ENCODE data around the gene DYNC1LI2.

The DYNC1LI2 gene

DNA sequence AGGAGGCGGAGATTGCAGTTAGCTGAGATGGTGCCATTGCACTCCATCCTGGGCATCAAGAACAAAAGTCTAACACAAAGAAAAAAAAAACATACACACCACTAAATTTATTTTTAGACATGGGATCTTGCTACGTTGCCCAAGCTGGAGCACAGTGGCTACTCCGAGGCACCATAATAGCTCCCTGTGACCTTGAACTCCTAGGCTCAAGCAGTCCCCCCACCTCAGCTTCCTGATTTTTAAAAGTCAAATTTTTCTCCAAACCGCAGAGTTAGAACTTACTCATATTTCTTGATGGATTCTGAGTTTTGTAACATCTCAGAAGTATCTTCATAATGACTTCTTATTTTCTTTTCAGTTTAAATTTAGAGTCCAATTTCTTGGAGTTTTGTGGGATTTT is 58.3 kb downstream of the DYNC1LI2 start:
- Histone ChIP-seq H3K9me3 (no peaks in the 10 kb centered on the region), H3K27me3 (no peaks in the 10 kb centered on the region), H3K27ac (no peak overlapping the region), H3K4me3 (no peak overlapping the region), H3K4me1 (peaks cover 0 to 28% (median 14%) of the 10 kb centered on the region in 4 donors), H3K36me3 (no peaks in the 10 kb centered on the region)
- intact Hi-C loops (cut with DNase I; ENCODE audit: low total_unique reads), result no loop called here
- TF ChIP-seq CTCF (IDR thresholded peaks at IDR 0.05), result no peak
- no peak for DNase-seq

GRCh38 chr16:66692341-66692740 is 59.1 kb downstream of the DYNC1LI2 start:
- no peak overlapping the region for H3K4me3 ChIP-seq
- no peak for TF ChIP-seq CTCF (IDR thresholded peaks at IDR 0.05)
- H3K9me3 ChIP-seq, result no peaks in the 10 kb centered on the region
- no peak overlapping the region for H3K27ac ChIP-seq
- DNase-seq, result no peak
- intact Hi-C loops (cut with DNase I; ENCODE audit: low total_unique reads), result no loop called here
- peaks cover 0 to 25% (median 14%) of the 10 kb centered on the region in 4 donors for H3K4me1 ChIP-seq
- no peaks in the 10 kb centered on the region for H3K36me3 ChIP-seq
- no peaks in the 10 kb centered on the region for H3K27me3 ChIP-seq

DNA sequence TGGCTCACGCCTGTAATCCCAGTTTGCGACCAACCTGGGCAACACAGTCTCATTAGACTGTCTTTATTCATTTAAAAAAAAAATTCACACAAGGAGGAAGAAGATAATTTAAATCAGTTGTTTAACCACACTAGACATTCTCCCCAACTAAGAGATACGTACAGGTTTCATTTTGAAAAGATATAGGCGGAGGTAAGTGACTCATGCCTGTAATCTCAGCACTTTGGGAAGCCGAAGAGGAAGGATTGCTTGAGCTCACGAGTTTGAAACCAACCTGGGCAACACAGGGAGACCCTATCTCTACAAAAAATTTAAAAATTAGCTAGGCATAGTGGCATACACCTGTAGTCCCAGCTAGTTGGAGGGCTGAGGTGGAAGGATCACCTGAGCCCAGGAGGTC is 60.2 kb downstream of the DYNC1LI2 start:
- no peaks in the 10 kb centered on the region for H3K9me3 ChIP-seq
- no peaks in the 10 kb centered on the region for H3K36me3 ChIP-seq
- H3K4me1 ChIP-seq, result peaks cover 0 to 21% (median 14%) of the 10 kb centered on the region in 4 donors
- no peaks in the 10 kb centered on the region for H3K27me3 ChIP-seq
- intact Hi-C loops (cut with DNase I; ENCODE audit: low total_unique reads), result no loop called here
- no peak for DNase-seq
- H3K4me3 ChIP-seq, result no peak overlapping the region
- no peak overlapping the region for H3K27ac ChIP-seq
- no peak for TF ChIP-seq CTCF (IDR thresholded peaks at IDR 0.05)

DNA sequence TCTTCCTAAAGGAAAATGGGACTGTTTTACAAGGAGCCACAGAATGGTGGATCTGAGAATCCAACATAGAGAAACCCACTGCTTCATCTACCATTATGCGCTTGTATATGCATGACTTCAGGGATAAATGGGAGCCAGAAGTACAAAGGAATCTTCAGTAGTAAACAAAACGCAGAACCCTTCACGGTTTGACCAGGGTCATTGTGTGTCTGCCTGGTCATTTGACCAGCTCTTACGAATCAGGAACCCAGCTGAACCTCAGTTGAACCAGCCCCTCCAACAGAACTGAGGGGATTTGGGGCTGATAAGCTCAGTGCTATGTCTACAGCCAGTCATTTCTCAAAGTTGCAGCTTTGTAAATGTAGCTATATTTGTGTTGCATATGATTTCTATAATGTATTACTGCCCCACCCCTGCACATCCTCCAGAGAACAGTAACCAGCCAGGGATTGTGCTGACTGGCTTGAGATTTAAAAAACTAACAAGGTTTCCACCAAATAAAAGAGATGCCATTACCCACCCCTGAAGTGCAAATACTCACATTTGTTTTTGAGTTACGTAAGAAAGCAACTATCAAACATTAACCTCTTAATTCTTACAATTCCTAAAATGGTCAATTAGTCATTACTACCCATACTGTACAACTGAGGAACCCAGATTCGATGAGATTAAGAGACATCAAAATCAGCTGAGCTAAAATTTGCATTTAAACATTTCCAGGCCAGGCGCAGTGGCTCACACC is 61.1 kb downstream of the DYNC1LI2 start:
- H3K9me3 ChIP-seq, result no peaks in the 10 kb centered on the region
- TF ChIP-seq CTCF (IDR thresholded peaks at IDR 0.05), result no peak
- intact Hi-C loops (cut with DNase I; ENCODE audit: low total_unique reads), result no loop called here
- no peak overlapping the region for H3K4me3 ChIP-seq
- DNase-seq, result no peak
- no peak overlapping the region for H3K27ac ChIP-seq
- H3K4me1 ChIP-seq, result peaks cover 0 to 12% (median 7%) of the 10 kb centered on the region in 4 donors
- no peaks in the 10 kb centered on the region for H3K36me3 ChIP-seq
- H3K27me3 ChIP-seq, result no peaks in the 10 kb centered on the region

DNA sequence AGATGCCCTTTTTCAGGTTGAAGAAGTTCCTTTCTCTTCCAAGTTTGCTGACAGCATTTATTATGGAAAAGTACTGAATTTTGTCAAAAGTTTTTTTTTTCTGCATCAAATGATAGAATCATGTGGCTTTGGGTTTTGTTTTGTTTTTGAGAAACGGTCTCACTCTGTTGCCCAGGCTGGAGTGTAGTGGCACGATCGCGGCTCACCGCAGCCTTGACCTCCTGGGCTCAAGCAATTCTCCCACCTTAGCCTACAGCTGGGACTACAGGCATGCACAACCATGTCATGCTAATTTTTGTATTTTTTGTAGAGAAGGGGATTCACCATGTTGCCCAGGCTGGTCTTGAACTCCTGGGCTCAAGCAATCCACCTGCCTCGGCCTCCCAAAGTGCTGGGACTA is 62.1 kb downstream of the DYNC1LI2 start:
- TF ChIP-seq CTCF (IDR thresholded peaks at IDR 0.05), result no peak
- DNase-seq, result no peak
- Histone ChIP-seq H3K9me3 (no peaks in the 10 kb centered on the region), H3K27ac (no peak overlapping the region), H3K27me3 (no peaks in the 10 kb centered on the region), H3K36me3 (no peaks in the 10 kb centered on the region), H3K4me1 (peaks cover 0 to 3% (median under 1%) of the 10 kb centered on the region in 4 donors), H3K4me3 (no peak overlapping the region)
- intact Hi-C loops (cut with DNase I; ENCODE audit: low total_unique reads), result no loop called here

Measured in tibial artery (tissue), 4 donors.